ENCODE measurements around the gene USP49. TPM values are rescaled to one million over a fixed set of nuclear protein-coding genes. Genes with fewer than 3 reads are reported as not detected.

The USP49 gene
- 2.1 and 3.1 TPM in 2 replicates for total RNA-seq

DNA sequence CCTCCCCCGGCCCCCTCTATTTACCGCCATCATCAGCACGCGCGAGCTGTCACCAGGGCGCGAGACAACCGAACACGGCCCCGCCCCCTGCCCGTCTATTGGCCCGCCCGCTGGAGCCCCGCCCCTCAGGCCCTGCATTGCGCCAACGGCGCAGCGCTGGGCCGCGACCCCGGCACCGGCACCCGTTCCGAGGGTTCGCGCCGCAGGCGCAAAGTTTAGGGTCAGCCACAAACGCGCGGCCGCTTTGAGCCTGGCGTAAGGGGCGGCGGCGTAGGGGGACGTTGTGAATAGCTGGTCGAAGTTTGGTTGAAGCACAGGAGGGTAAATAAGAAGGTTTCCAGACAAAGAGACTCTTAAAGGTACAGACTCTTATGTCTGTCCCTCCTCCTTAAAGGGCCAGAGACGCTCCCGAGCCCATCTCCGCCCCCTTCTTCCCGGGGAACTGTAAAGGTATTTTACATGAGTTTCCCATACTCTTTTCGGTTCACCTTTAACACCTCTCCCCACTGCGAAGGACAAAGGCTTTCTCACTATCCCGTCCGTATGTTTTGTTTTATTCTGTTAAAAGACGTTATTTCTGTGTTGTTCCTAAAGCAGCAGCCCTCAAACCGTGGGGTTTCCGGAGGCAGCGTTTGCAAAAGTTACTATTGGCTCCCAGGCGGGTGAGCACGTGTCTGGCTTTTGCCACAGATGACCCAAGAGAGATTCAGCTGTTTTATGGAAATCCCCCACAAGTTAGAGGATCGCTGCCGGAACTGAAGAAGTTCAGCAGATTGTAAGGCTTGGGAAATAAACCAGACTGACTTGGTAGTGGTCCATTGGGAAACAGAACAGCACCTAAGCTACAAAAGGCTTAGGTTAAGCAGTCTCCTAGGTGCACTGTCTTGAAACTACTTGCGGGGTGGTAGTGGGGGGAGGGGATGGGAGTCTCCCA lies at the start of gene USP49:
Gene USP49, minus strand, starts transcription at position 76 of the 934 bp plus-strand sequence. CDS start 88,392 bp downstream, outside the sequence.

DNA sequence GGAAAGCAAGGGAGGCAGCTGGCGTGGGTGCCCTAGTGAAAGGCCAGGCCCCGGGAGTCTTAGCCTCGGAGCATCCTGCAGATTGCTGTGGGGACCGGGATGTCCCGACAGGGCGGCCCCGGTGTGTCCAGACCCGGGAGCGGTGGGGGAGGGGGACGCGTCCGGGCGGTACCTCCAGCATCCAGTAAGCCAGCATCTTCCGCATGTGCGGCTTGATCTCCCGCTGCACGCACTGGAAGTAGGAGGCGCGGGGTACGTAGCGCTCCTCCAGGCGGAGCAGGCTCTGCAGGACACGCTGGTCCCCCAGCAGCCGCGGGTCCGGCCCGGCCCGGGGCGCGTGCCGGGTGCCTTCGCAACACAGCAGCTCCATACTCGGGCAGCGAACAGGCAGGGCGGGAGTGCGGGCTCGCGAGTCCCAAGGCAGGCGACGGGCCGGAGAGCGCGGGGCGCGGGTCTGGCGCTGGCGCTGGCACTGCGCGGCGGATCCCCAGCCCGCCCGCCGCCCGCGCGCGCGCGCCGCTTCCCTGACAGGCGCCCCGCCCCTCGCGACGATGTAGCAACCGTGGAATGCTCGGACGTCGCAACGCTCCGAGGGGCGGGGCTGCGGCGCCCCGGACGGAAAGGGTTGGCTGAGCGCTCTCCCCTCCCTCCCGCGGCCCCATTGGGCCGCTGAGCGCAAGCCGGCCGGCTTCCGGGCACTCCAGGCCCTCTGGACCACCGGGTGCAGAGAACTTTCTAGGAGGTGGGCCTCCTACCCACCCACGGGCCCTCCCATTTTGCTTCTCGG lies 46.3 kb upstream of the USP49 start, which contains the start of gene CCND3:
Gene CCND3, minus strand, starts transcription at position 529 of the 787 bp plus-strand sequence. Its CDS starts 159 bp downstream, at position 370.

DNA sequence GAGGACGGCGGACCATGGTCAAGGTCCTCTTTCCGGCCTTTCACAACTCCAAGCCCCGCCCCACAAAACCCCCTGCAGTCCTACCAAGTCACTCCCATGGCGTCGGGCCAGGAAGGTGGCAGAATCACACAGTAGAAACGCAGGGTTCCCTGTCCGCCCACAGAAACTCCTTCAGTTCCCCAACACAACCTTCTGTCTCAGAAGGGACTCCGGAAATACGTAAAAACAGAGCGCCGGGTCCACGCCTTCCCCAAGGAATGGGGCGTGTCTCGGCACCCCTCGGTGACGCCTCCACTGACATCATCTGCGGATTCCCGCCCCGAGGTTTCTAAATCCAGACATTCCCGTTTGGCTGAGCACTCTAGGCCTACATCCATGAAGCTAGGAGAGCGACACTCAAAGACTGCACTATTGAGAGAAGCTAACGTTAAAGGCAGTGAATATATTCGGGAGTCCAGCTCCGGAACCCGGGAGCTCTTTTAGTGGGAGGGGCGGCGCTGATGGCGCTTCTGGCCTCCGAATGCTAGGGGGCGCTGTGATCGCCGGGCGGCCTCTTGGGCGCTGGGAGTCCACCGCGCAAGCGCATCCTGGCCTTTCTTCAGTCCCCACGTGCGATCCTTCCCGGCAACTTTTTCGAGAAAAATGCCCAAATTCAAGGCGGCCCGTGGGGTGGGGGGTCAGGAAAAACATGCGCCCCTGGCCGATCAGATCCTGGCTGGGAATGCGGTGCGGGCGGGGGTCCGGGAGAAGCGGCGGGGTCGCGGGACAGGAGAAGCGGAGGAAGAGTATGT lies 25.9 kb upstream of the USP49 start, which contains the start of the genes BYSL and MED20:
Gene BYSL, plus strand, starts transcription at position 579 of the 791 bp plus-strand sequence. Its CDS starts 64 bp downstream, at position 643.
Gene MED20, minus strand, starts transcription at position 219 of the 791 bp plus-strand sequence. Its CDS starts 121 bp downstream, at position 98.

DNA sequence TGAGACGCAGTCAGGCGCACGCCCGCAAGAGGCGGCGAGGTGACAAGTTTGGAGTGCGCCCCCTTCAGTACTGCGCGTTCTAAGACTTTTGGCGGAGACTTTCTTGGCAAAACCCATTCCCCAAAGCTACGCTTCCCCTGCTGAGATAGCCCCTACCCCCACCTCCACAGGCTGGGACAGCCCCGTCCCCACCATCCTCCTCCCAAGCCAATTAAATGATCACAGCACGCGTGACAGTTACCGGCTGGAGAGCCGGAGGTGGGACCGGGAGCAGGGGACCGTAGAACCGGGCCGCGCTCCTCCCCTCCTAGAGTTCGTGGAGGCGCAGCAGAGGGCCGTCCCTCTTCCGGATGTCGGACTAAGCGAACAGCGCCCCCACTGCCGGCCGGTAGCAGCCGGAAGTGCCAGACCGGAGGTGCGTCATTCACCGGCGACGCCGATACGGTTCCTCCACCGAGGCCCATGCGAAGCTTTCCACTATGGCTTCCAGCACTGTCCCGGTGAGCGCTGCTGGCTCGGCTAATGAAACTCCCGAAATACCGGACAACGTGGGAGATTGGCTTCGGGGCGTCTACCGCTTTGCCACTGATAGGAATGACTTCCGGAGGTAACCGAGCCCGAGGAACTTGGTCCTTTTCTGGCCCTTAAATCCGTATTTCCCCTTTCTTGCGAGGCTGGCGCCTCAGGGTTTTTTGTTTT lies 107.8 kb downstream of the USP49 start, which contains the start of gene TOMM6:
Gene TOMM6, plus strand, starts transcription at position 476 of the 699 bp plus-strand sequence. Its CDS starts 4 bp downstream, at position 480.

GRCh38 chr6:41780551-41781365 lies 114.4 kb downstream of the USP49 start, which contains the start of gene PRICKLE4:
Gene PRICKLE4, plus strand, starts transcription at chr6:41780782. Its CDS starts 2,692 bp downstream, at chr6:41783474.

DNA sequence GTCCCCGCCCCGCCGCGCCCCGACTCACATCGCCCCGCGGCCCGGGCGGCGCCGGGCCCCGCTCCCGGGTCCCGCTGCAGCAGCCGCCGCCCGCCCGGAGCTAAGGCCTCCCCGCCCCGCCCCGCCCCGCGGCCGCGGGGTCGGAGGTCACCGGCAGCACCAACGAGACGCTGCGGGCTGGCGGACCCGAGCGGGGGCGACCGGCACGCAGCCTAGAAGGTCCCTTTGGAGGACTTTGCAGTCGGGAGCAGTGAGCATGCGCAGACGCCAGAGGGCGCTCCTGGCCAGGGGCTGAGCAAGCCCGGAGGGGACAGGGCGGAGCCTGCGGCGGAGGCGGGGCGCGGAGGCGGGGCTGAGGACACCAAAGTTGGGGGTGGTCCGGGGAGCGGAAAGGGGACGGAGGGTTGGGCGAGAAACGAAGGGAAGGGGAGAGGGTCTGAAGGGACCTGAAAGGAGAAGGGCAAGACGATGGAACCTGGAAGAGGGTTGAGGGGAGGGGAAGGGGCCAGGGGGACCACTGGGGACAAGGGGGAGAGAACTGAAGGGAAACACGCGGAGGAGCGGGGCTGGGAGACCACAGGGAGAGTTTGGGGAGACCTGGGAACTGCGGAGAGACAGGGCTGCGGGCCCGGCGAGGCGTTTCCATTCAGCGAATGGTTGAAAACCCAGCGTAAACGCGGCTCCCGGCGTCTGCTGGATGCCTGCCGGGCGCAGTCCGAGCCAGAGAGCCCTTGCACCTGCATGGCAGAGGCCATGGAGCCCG lies 115.2 kb downstream of the USP49 start, which contains the start of gene FRS3:
Gene FRS3, minus strand, starts transcription at position 113 of the 763 bp plus-strand sequence. CDS start 2,913 bp downstream, outside the sequence.

DNA sequence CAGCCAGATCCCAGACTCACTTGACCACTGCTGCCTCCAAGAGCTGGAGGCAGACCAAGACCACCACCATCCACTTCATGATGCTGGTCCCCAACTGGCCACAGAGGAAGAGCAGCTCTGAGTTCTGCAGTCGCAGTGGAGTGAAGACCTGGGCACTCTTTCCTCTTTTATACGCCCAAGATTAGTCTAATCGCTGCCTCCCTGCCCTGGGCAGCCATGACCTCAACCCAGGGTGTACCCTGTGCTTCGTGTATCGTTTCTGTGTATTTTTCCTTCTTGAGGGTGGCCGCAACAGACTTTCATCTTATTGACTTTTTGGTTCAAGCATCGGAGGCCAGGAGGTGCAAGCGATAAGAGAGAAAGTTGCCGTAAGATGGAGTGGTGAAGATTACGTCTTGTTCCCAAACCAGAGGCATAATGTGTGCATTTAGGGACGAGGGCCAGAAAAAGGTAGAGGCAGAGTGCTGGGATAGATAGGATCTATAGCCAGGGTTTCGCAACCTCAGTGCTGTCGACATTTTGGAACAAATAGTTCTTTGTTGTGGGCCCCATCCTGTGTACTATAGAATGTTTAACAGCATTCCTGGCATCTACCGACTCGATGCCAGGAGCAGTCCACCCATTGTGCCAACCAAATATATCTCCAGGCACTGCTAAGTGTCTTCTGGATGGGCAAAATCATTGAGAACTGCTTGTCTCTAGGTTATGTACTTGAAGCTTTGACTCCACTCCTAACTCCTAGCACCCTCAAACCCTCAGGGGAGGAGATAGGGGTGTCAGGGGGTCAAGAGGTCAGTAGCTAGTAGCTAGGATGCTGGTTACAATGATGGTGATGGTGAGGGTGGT lies 147.7 kb downstream of the USP49 start, which contains the start of gene PGC:
Gene PGC, minus strand, starts transcription at position 142 of the 846 bp plus-strand sequence. Its CDS starts 63 bp downstream, at position 79.

Other genes starting within 250 kb of the USP49 start
- gene TFEB, start 159.8 kb downstream of the USP49 start, total RNA-seq, result 4.2 and 5.3 TPM in 2 replicates
- gene PGC, start 148.0 kb downstream of the USP49 start, total RNA-seq, result not detected in 2 replicates
- 1.2 and 2.4 TPM in 2 replicates for gene FRS3, start 115.5 kb downstream of the USP49 start, total RNA-seq
- gene PRICKLE4, start 114.6 kb downstream of the USP49 start, total RNA-seq, result 0.23 and 1.2 TPM in 2 replicates
- gene TOMM6, start 107.7 kb downstream of the USP49 start, total RNA-seq, result 48.6 and 52.3 TPM in 2 replicates
- 26.0 and 28.8 TPM in 2 replicates for gene MED20, start 25.8 kb upstream of the USP49 start, total RNA-seq
- 13.1 and 19.5 TPM in 2 replicates for gene BYSL, start 26.1 kb upstream of the USP49 start, total RNA-seq
- 8.6 and 18.5 TPM in 2 replicates for gene CCND3, start 46.4 kb upstream of the USP49 start, total RNA-seq
- 10.9 and 11.0 TPM in 2 replicates for gene TAF8, start 155.1 kb upstream of the USP49 start, total RNA-seq
- 1.5 and 2.5 TPM in 2 replicates for gene C6orf132, start 247.2 kb upstream of the USP49 start, total RNA-seq

Measured in smooth muscle cell of the umbilical artery (primary cell).